HepG2 (cell line): ENCODE data around the gene CEBPG. TPM values are rescaled to one million over a fixed set of nuclear protein-coding genes. Genes with fewer than 3 reads are reported as not detected.

ENCODE experiments used
- ATAC-seq: fragments of 200-7000 bp; cut with Tn5 transposase; 3 replicates; pipeline ENCODE4 v1.9.1; 2020; ENCODE audit warnings: mild to moderate bottlenecking, moderate library complexity
- BruUV-seq: library from RNA; stranded (reverse); fragments of 400-500 nt; replicated peaks from 2 replicates; lab custom pipeline; 2021; lab: Mats Ljungman, UMichigan
- CTCF ChIA-PET: fragments of 300-600 bp; formaldehyde crosslinking; extraction: SDS; loops from one replicate; lab custom pipeline; 2021; ENCODE audit warnings: low total read pairs, inconsistent platforms, low intra/inter-chr PET ratio; lab: Yijun Ruan, JAX
- POLR2A ChIA-PET: fragments of 350-600 bp; sonication (Branson Sonifier 250); formaldehyde crosslinking; loops from one replicate; lab custom pipeline; 2020; ENCODE audit warnings: antibody characterized with exemption, inconsistent platforms; lab: Yijun Ruan, JAX
- DNase-seq: peaks from one replicate; pipeline ENCODE4 v3.0.0-alpha.2; 2015; ENCODE audit warnings: low spot score
- FAIRE-seq: peaks from 3 replicates; lab custom pipeline; 2011; peaks lifted over from hg19 to GRCh38; lab: Jason Lieb, UNC
- H2AFZ ChIP-seq: one replicate; pipeline ENCODE4 v1.6.1; 2011; ENCODE audit warnings: low read length, inconsistent platforms
- H3K27ac ChIP-seq: fragments of 300-600 bp; 3 replicates; pipeline ENCODE4 v1.8.0; 2011; ENCODE audit warnings: mixed run types, mild to moderate bottlenecking, mixed read lengths, low read length, inconsistent platforms; ENCODE audit not compliant: insufficient read depth; ENCODE audit errors: extremely low read length
- H3K27me3 ChIP-seq, 2 experiments: fragments of 200-600 bp in 1 of 2; 2 replicates in 1 of 2; 3 replicates in 1 of 2; pipeline versions ENCODE4 v1.6.0 to v1.8.0; 2011; ENCODE audit warnings: low read length in 2 of 2, mild to moderate bottlenecking in 2 of 2, moderate library complexity in 2 of 2, inconsistent platforms in 1 of 2; ENCODE audit not compliant: insufficient read depth in 2 of 2, control insufficient read depth in 1 of 2
- H3K36me3 ChIP-seq, 2 experiments: fragments of 200-600 bp in 1 of 2; replicated peaks in 1 of 2; 2 replicates in 1 of 2; 3 replicates in 1 of 2; pipeline versions ENCODE4 v1.5.1 to v1.8.0; 2011; ENCODE audit warnings: low read length in 2 of 2, inconsistent platforms in 1 of 2; ENCODE audit not compliant: insufficient read depth in 2 of 2, control insufficient read depth in 1 of 2
- H3K4me1 ChIP-seq: 2 replicates; pipeline ENCODE4 v1.5.1; 2012; ENCODE audit warnings: low read length, inconsistent platforms; ENCODE audit not compliant: insufficient read depth
- H3K4me2 ChIP-seq: 2 replicates; pipeline ENCODE4 v1.6.0; 2011; ENCODE audit warnings: low read depth, low read length, inconsistent platforms
- H3K4me3 ChIP-seq, 3 experiments: fragments of 200-600 bp in 1 of 3; sonication (generic), shearing (Covaris generic) in 1 of 3; replicated peaks in 1 of 3; 2 replicates each; pipeline ENCODE4 v1.5.1; 2011 to 2016; ENCODE audit warnings: low read length in 3 of 3, inconsistent platforms in 2 of 3, low read depth in 2 of 3, mild to moderate bottlenecking in 2 of 3, control low read depth in 1 of 3, mixed read lengths in 1 of 3; ENCODE audit not compliant: insufficient read depth in 1 of 3
- H3K79me2 ChIP-seq: one replicate; pipeline ENCODE4 v1.6.1; 2011; ENCODE audit warnings: low read length, inconsistent platforms; ENCODE audit not compliant: insufficient read depth
- H3K9ac ChIP-seq: 2 replicates; pipeline ENCODE4 v1.6.0; 2011; ENCODE audit warnings: mild to moderate bottlenecking, low read depth, low read length, inconsistent platforms; ENCODE audit not compliant: insufficient read depth
- H3K9me3 ChIP-seq: 2 replicates; pipeline ENCODE4 v1.5.1; 2012; ENCODE audit warnings: mild to moderate bottlenecking, low read length
- H4K20me1 ChIP-seq: 2 replicates; pipeline ENCODE4 v1.6.0; 2011; ENCODE audit warnings: inconsistent platforms, mild to moderate bottlenecking, low read length, moderate library complexity; ENCODE audit not compliant: insufficient read depth
- ATAD3A ChIP-seq: sonication (generic); formaldehyde crosslinking; IDR thresholded peaks from 2 replicates; pipeline ENCODE4 v1.4.0; 2020; ENCODE audit warnings: missing genetic modification reagents
- DZIP1 ChIP-seq: sonication (generic); formaldehyde crosslinking; IDR thresholded peaks from 2 replicates; pipeline ENCODE4 v1.5.0; 2020; ENCODE audit warnings: mild to moderate bottlenecking, missing genetic modification reagents
- GABPB1 ChIP-seq: IDR thresholded peaks from 2 replicates; pipeline ENCODE4 v1.6.1; 2016; ENCODE audit warnings: mild to moderate bottlenecking, missing genetic modification reagents, moderate library complexity, missing compliant biosample characterization
- GMEB2 ChIP-seq: IDR thresholded peaks from 2 replicates; pipeline ENCODE4 v1.6.1; 2016; ENCODE audit warnings: missing biosample characterization, missing genetic modification reagents, low read depth
- NFAT5 ChIP-seq: sonication (generic); formaldehyde crosslinking; IDR thresholded peaks from 2 replicates; pipeline ENCODE4 v1.4.0; 2020; ENCODE audit warnings: missing genetic modification reagents
- RFX3 ChIP-seq: IDR thresholded peaks from 2 replicates; pipeline ENCODE4 v1.6.1; 2016; ENCODE audit warnings: missing biosample characterization, missing genetic modification reagents
- SOX6 ChIP-seq, 2 experiments: fragments of 450-650 bp in 1 of 2; sonication (generic) in 1 of 2; formaldehyde crosslinking in 1 of 2; IDR thresholded peaks; 2 replicates each; pipeline versions ENCODE4 v1.4.0 to v1.6.1; 2017 to 2020; ENCODE audit warnings: antibody characterized with exemption in 1 of 2, mild to moderate bottlenecking in 1 of 2, missing genetic modification reagents in 1 of 2
- ZMYM3 ChIP-seq: sonication (generic); formaldehyde crosslinking; IDR thresholded peaks from 2 replicates; pipeline ENCODE4 v1.5.1; 2020; ENCODE audit warnings: mild to moderate bottlenecking, missing genetic modification reagents
- ZNF414 ChIP-seq: sonication (generic); formaldehyde crosslinking; IDR thresholded peaks from 2 replicates; pipeline ENCODE4 v1.5.0; 2020; ENCODE audit warnings: missing genetic modification reagents
- ZNF430 ChIP-seq: sonication (generic); formaldehyde crosslinking; IDR thresholded peaks from 2 replicates; pipeline ENCODE4 v1.9.0; 2021; ENCODE audit warnings: mild to moderate bottlenecking, missing genetic modification reagents
- ZZZ3 ChIP-seq: sonication (generic); formaldehyde crosslinking; IDR thresholded peaks from 2 replicates; pipeline ENCODE4 v1.4.0; 2020; ENCODE audit warnings: missing genetic modification reagents, mild to moderate bottlenecking, borderline replicate concordance
- WGBS: methylation state at CpG from one replicate; pipeline ENCODE4 v1.1.6; 2017; ENCODE audit warnings: low lambda C conversion rate; 5-methylcytosine and 5-hydroxymethylcytosine counted together
- in situ Hi-C: cut with HindIII; loops from 2 replicates; pipeline ENCODE4 v1.10.0; 2017; ENCODE audit warnings: low pct_unique_long_range_greater_than_20kb; ENCODE audit not compliant: extremely low pct_ligation_motif_present
- intact Hi-C: fragments of 100-400 bp; cut with micrococcal nuclease; formaldehyde crosslinking; loops from one replicate; pipeline ENCODE4 v1.10.0; 2022; ENCODE audit not compliant: unreplicated experiment
- polyA plus RNA-seq, 8 experiments: library from polyadenylated mRNA; depleted of rRNA in 3 of 8; stranded (reverse) in 7 of 8; unstranded in 1 of 8; fragments of >200 nt; fragmentation: Illumina TruSeq in 4 of 8; extraction: Trizol in 4 of 8; gene quantifications; 2 replicates each; pipeline versions ENCODE4 v1.2.1 to v1.2.3, GENCODE V29; 2011 to 2016; ENCODE audit warnings: low read depth in 4 of 8, missing spikeins in 1 of 8, mixed read lengths in 1 of 8; ENCODE audit not compliant: insufficient read depth in 1 of 8
- total RNA-seq, 5 experiments: library from RNA; depleted of rRNA; stranded (reverse); fragments of >200 nt; fragmentation: Illumina TruSeq; extraction: Trizol; gene quantifications; 2 replicates each; pipeline ENCODE4 v1.2.3, GENCODE V29; 2016; ENCODE audit warnings: low read depth in 1 of 5

Gene CEBPG
- total and polyA plus RNA-seq, 2 of the 13 experiments (the other 11 are each of a cell fraction or from before 2014, with no cell fraction given) = 25.7 to 34.3 TPM

- no peak overlapping the region for H2AFZ ChIP-seq
- H3K9me3 ChIP-seq = no peaks in the 10 kb centered on the region
- H3K79me2 ChIP-seq = no peaks in the 10 kb centered on the region
- peak; percentile 59 for FAIRE-seq
- H3K27me3 ChIP-seq = no peaks in the 10 kb centered on the region
- no peaks in the 10 kb centered on the region for H3K36me3 ChIP-seq
- WGBS = 67% methylated on average over 17 of the region's 22 CpGs
- ATAC-seq = no peak; the same call in 2 of the 3 replicates
- peak overlapping the region; percentile 58 for H3K9ac ChIP-seq
- CTCF ChIA-PET = no interaction called here
- H3K4me1 ChIP-seq = peaks cover 100% of the 10 kb centered on the region
- POLR2A ChIA-PET = interaction anchor here (0.7 to 1.8 kb wide), 8 partner anchors 23 to 157 kb away, joined by 3 to 12 read pairs (median 4); partner anchors contain the start of genes CEBPA and CEBPG
- peak overlapping the region; percentile 95 for H3K27ac ChIP-seq
- peak overlapping the region; percentile 11; the same call in 1 of the 2 replicates for H3K4me2 ChIP-seq
- BruUV-seq = no TSS peak
- H4K20me1 ChIP-seq = no peaks in the 10 kb centered on the region
- DNase-seq = no peak
- H3K4me3 ChIP-seq = no peak overlapping the region
- intact Hi-C loops (no loop called here), in situ Hi-C loops (loop anchor here (5.0 kb wide), 2 partner anchors 98 to 163 kb away; partner anchors contain the start of gene CEBPA)
- no peak for TF ChIP-seq DZIP1
- TF ChIP-seq GMEB2 (CRISPR knock-in tag) = no peak
- 0 out of 2 replicates have a peak, but pooled peaks have one; percentile 42 for TF ChIP-seq NFAT5 (CRISPR knock-in tag)
- no peak for TF ChIP-seq SOX6 (IDR thresholded peaks at IDR 0.05)
- peak; percentile 61; the same call in 1 of the 2 replicates for TF ChIP-seq SOX6 (CRISPR knock-in tag; IDR thresholded peaks at IDR 0.05)
- TF ChIP-seq ZZZ3 (CRISPR knock-in tag) = 0 out of 2 replicates have a peak, but pooled peaks have one; percentile 16
- peak; percentile 74; the same call in 1 of the 2 replicates for TF ChIP-seq ZNF414 (CRISPR knock-in tag)
- TF ChIP-seq ZMYM3 = peak; percentile 72; the same call in 1 of the 2 replicates
- TF ChIP-seq ZNF430 (CRISPR knock-in tag) = peak; percentile 15; the same call in 1 of the 2 replicates
- TF ChIP-seq RFX3 (CRISPR knock-in tag) = no peak
- no peak for TF ChIP-seq ATAD3A (CRISPR knock-in tag)
- peak; percentile 44; the same call in 1 of the 2 replicates for TF ChIP-seq GABPB1 (CRISPR knock-in tag)
Observed at GRCh38 chr19:33399745-33400681, 26.5 kb downstream of the CEBPG start.
